Measurements from ENCODE around the gene CYB5B.

- TF ChIP-seq POLR2A (IDR thresholded peaks at IDR 0.05; ENCODE audit: low read depth, low read length) = no peak
- TF ChIP-seq CTCF (IDR thresholded peaks at IDR 0.05; ENCODE audit: extremely low read depth in 1 of 2, insufficient read depth in 1 of 2, low read depth in 1 of 2, low read length in 2 of 2) = no peak
- no peak for TF ChIP-seq GATA2 (IDR thresholded peaks at IDR 0.05; ENCODE audit: insufficient read depth, insufficient read length, low read depth, low read length)
- no peak for TF ChIP-seq POLR2AphosphoS5 (IDR thresholded peaks at IDR 0.05; ENCODE audit: insufficient read depth, low read depth, low read length)
- TF ChIP-seq EZH2 (IDR thresholded peaks at IDR 0.05; ENCODE audit: borderline replicate concordance, low read depth, low read length, severe bottlenecking) = no peak
- TF ChIP-seq MAX (IDR thresholded peaks at IDR 0.05; ENCODE audit: insufficient read depth, insufficient read length) = no peak
- no peak for TF ChIP-seq JUN (IDR thresholded peaks at IDR 0.05; ENCODE audit: borderline replicate concordance, insufficient read depth, insufficient read length, low read depth)
- no peak for TF ChIP-seq FOS (IDR thresholded peaks at IDR 0.05; ENCODE audit: borderline replicate concordance, insufficient read depth, low read length)
- TF ChIP-seq MYC (IDR thresholded peaks at IDR 0.05; ENCODE audit: low read depth, low read length) = no peak
Measured at GRCh38 chr16:69376393-69377059, 47.9 kb upstream of the CYB5B start.

Measured in endothelial cell of umbilical vein (primary cell).